Lower leg skin (tissue), 3 donors: ENCODE data around the gene IFNAR2.

ENCODE experiments used
- POLR2A ChIP-seq, 2 donors: fragments of 450-650 bp; IDR thresholded peaks; one replicate each; pipeline ENCODE4 v1.6.1; 2016 to 2017; ENCODE audit warnings: antibody characterized with exemption in 2 of 2, mild to moderate bottlenecking in 1 of 2, moderate library complexity in 1 of 2
- TF ChIP-seq, protein P1 (sequence below), 3 donors: fragments of 450-650 bp; IDR thresholded peaks; one replicate each; pipeline ENCODE4 v1.5.1; 2016; ENCODE audit warnings: antibody characterized with exemption in 3 of 3, mild to moderate bottlenecking in 3 of 3, moderate library complexity in 2 of 3

DNA sequence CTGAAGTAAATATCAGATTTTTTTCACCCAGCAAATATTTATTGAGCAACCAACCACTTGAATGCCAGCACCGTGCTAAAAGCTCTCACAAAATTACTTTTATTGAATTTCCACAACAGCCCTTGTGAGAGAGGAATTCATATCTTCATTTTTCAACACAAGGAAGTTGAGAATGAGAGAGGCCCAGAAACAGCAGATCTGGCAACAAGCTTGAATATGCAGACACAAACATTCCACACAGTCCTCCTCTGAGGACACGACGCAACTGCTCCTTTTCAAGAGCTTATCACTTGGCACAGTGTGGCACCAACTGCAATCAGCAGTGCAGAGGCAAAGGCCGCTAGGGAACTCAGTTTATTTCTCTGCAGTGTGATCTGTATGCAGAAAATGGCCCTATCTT is 32.2 kb upstream of the IFNAR2 start:
- TF ChIP-seq, protein P1, sequence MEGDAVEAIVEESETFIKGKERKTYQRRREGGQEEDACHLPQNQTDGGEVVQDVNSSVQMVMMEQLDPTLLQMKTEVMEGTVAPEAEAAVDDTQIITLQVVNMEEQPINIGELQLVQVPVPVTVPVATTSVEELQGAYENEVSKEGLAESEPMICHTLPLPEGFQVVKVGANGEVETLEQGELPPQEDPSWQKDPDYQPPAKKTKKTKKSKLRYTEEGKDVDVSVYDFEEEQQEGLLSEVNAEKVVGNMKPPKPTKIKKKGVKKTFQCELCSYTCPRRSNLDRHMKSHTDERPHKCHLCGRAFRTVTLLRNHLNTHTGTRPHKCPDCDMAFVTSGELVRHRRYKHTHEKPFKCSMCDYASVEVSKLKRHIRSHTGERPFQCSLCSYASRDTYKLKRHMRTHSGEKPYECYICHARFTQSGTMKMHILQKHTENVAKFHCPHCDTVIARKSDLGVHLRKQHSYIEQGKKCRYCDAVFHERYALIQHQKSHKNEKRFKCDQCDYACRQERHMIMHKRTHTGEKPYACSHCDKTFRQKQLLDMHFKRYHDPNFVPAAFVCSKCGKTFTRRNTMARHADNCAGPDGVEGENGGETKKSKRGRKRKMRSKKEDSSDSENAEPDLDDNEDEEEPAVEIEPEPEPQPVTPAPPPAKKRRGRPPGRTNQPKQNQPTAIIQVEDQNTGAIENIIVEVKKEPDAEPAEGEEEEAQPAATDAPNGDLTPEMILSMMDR (IDR thresholded peaks at IDR 0.05) = no peak
- TF ChIP-seq POLR2A (IDR thresholded peaks at IDR 0.05) = no peak
